ENCODE measurements around the gene SLC13A2. TPM values are rescaled to one million over a fixed set of nuclear protein-coding genes. Genes with fewer than 3 reads are reported as not detected.

SLC13A2 gene
- total RNA-seq, 2 donors from 2014 or later, result not detected

DNA sequence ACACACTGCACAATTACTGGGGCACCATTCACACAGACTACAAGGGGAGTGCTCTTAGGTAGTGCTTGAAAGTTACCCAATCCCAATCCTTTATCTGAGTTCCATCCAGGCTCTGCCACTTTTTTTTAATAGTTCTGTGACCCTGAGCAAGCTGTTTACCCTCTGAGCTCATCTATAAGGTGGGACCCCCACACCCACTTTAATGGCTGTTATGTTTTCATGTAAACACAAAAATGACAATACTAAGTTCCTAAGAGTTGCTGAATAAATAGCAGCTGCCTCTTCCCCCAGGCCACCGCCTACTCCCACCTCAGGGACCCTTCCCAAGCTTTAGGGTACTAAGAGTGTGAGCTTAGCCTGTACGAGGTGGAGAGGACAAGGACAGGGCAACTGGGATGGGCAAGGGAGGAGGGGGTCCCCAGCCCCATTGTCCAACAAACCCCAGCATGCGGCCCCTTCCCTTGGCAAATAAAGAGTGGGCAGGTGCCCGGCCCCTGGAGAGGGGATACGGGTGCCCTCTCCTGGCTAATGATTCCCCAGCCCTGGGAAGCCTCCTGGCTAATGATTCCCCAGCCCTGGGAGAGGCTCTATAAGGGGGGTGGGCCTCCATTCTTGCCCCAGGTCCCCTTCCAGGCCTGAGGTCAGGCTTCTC is 14.6 kb downstream of the SLC13A2 start:
- Histone ChIP-seq H3K4me3 (no peak overlapping the region), H3K27ac (no peak overlapping the region), H3K4me1 (no peaks in the 10 kb centered on the region), H3K36me3 (no peaks in the 10 kb centered on the region), H3K9me3 (no peaks in the 10 kb centered on the region), H3K27me3 (no peaks in the 10 kb centered on the region)
- DNase-seq (ENCODE audit: low spot score), result no peak
- no peak for TF ChIP-seq CTCF (IDR thresholded peaks at IDR 0.05)

- H3K4me3 ChIP-seq, result no peak overlapping the region
- TF ChIP-seq CTCF (IDR thresholded peaks at IDR 0.05), result no peak
- no peaks in the 10 kb centered on the region for H3K4me1 ChIP-seq
- H3K27me3 ChIP-seq, result no peaks in the 10 kb centered on the region
- no peaks in the 10 kb centered on the region for H3K9me3 ChIP-seq
- H3K27ac ChIP-seq, result no peak overlapping the region
- H3K36me3 ChIP-seq, result no peaks in the 10 kb centered on the region
- DNase-seq (ENCODE audit: low spot score), result no peak
Measured at GRCh38 chr17:28488533-28489276, 15.3 kb downstream of the SLC13A2 start.

DNA sequence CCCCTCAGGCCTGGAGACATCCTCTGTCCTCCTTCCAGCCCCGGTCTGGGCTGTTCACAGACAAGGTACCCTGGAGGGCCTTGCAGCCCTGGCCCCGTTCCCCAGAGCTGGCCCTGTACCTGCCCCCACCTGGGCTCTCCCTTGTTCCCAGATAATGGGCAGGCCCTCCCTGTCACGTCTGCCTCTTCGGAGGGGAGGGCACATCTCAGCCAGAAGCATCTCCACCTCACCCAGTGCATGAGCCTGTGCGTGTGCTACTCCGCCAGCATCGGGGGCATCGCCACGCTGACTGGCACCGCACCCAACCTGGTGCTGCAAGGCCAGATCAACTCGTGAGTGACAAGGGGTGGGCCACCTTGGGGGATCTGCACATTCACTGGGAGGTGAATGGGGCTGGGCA is 17.8 kb downstream of the SLC13A2 start:
- no peak for TF ChIP-seq CTCF (IDR thresholded peaks at IDR 0.05)
- Histone ChIP-seq H3K27me3 (no peaks in the 10 kb centered on the region), H3K27ac (no peak overlapping the region), H3K4me3 (no peak overlapping the region), H3K9me3 (no peaks in the 10 kb centered on the region), H3K4me1 (no peaks in the 10 kb centered on the region), H3K36me3 (no peaks in the 10 kb centered on the region)
- no peak for DNase-seq (ENCODE audit: low spot score)

GRCh38 chr17:28491860-28492259 is 18.4 kb downstream of the SLC13A2 start:
- H3K4me3 ChIP-seq, result no peak overlapping the region
- no peaks in the 10 kb centered on the region for H3K9me3 ChIP-seq
- no peaks in the 10 kb centered on the region for H3K36me3 ChIP-seq
- no peak for DNase-seq (ENCODE audit: low spot score)
- H3K27ac ChIP-seq, result no peak overlapping the region
- H3K4me1 ChIP-seq, result no peaks in the 10 kb centered on the region
- no peak for TF ChIP-seq CTCF (IDR thresholded peaks at IDR 0.05)
- H3K27me3 ChIP-seq, result no peaks in the 10 kb centered on the region

DNA sequence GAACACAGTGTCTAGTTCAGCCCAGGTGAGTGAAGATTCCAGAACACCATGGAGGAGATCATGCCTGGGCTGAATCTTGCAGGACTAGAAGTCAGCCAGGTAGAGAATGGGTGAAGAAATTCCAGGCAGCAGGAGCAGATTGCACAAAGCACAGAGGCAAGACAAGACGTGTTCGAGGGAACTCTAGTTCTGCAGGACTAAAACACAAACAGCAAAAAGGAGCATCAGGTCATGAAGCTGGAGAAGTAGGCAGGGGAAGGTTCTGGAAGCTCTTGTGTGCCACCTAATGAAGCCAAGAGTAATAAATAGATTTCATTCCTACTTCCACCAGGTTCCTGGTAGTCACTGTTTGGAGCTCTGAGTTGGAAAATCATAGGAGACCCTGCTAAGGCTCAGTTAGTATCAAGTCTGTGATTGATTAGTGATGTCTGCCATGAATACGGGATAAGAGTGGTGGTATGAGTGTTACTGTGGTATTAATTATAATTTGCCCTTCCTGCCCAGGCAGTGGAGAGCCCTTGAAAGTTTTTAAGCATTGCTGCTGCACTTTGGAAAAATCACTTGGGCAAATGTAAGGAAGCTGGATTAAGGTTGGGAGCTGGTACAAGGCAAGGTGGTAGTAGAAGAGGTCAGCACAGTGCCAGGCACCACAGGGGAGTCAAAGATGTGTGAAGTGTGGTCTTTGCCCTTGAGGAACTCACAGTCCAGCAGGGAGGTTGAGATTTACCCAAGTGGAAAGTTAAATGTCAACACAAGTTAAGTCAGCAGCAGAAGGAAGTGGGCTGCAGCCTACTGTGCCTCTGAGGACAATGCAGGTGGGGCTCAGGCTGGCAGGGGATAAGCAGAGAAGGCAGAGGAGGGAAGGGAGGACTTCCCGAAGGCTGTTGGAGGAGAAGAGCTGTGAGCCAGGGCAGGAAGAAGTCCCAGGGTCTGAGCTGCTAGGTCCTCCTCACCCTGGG is 19.2 kb downstream of the SLC13A2 start:
- TF ChIP-seq CTCF (IDR thresholded peaks at IDR 0.05), result no peak
- no peaks in the 10 kb centered on the region for H3K4me1 ChIP-seq
- no peaks in the 10 kb centered on the region for H3K9me3 ChIP-seq
- no peaks in the 10 kb centered on the region for H3K36me3 ChIP-seq
- H3K27ac ChIP-seq, result no peak overlapping the region
- no peak overlapping the region for H3K4me3 ChIP-seq
- H3K27me3 ChIP-seq, result no peaks in the 10 kb centered on the region
- DNase-seq (ENCODE audit: low spot score), result no peak
